ENCODE data around the gene PRKCA.

DNA sequence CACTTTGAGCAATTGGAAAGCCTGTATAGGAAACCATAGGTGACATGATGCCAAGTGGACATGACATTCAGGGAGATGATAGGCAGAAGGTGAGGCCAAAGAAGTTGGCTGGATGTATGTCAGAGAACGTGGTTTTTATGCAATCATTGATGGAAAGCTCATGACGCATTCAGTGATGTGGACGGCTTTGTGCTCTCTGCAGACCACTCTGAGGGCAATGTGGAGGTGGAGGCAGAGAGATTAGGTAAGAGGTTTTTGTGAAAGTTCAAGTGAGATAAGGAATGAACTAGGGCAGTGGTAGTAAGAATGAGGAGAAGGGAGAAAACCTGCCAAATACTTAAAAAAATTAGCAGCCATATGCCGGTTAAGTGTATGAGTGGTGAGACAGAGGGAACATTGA is 99.0 kb downstream of the PRKCA start:
- no peak for TF ChIP-seq CTCF (IDR thresholded peaks at IDR 0.05; ENCODE audit: low read depth, low read length)
- TF ChIP-seq EZH2phosphoT487 (IDR thresholded peaks at IDR 0.05; ENCODE audit: low read depth), result no peak
